BE2C (cell line): ENCODE data around the gene C12orf75.
"Not testable (repeated sequence)": the region's sequence is repeated elsewhere in the genome, so short reads cannot be mapped to it uniquely, and the experiment has no call there.

Source experiments
- DNase-seq: peaks from one replicate; pipeline ENCODE4 v3.0.0-alpha.2; 2020
- H3K27me3 ChIP-seq: fragments of 250-450 bp; sonication (Bioruptor Pico); 2 replicates; pipeline ENCODE4 v1.5.1; 2020; ENCODE audit warnings: mild to moderate bottlenecking
- H3K36me3 ChIP-seq: fragments of 250-450 bp; sonication (Bioruptor Pico); 2 replicates; pipeline ENCODE4 v1.5.1; 2020; ENCODE audit warnings: mild to moderate bottlenecking
- H3K4me1 ChIP-seq: fragments of 250-450 bp; sonication (Bioruptor Pico); 2 replicates; pipeline ENCODE4 v1.5.1; 2020
- H3K4me3 ChIP-seq: 2 replicates; pipeline ENCODE4 v1.5.1; 2011; ENCODE audit warnings: low read depth, low read length
- H3K9me3 ChIP-seq: fragments of 250-450 bp; sonication (Bioruptor Pico); 2 replicates; pipeline ENCODE4 v1.5.1; 2020
- TF ChIP-seq, protein P1 (sequence below): IDR thresholded peaks from 2 replicates; pipeline ENCODE4 v1.5.1; 2012; ENCODE audit warnings: mild to moderate bottlenecking, low read depth, low read length

The C12orf75 gene

DNA sequence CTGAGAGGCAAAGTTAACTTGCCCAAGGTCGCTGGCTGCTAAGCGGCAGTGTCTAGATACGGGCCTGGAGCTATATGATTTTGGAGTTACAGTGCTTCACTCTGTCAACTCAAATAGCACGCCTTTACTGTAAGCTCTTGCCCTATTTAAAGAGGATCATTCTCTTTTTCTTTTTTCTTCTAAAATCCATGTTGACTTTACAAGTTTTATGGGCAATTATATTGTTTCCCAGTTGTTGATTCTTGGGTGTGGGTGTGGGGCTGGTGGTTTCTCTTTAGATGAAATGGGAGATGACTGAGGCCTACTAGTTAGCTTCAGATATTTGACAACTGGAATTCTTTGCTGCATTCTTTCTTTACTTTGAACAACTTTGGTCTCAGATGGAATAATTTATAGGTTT is 70.7 kb downstream of the C12orf75 start:
- no peaks in the 10 kb centered on the region for H3K9me3 ChIP-seq
- H3K36me3 ChIP-seq: no peaks in the 10 kb centered on the region
- no peaks in the 10 kb centered on the region for H3K27me3 ChIP-seq
- TF ChIP-seq, protein P1, sequence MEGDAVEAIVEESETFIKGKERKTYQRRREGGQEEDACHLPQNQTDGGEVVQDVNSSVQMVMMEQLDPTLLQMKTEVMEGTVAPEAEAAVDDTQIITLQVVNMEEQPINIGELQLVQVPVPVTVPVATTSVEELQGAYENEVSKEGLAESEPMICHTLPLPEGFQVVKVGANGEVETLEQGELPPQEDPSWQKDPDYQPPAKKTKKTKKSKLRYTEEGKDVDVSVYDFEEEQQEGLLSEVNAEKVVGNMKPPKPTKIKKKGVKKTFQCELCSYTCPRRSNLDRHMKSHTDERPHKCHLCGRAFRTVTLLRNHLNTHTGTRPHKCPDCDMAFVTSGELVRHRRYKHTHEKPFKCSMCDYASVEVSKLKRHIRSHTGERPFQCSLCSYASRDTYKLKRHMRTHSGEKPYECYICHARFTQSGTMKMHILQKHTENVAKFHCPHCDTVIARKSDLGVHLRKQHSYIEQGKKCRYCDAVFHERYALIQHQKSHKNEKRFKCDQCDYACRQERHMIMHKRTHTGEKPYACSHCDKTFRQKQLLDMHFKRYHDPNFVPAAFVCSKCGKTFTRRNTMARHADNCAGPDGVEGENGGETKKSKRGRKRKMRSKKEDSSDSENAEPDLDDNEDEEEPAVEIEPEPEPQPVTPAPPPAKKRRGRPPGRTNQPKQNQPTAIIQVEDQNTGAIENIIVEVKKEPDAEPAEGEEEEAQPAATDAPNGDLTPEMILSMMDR: no peak
- no peak for DNase-seq
- H3K4me1 ChIP-seq: no peaks in the 10 kb centered on the region
- no peak overlapping the region for H3K4me3 ChIP-seq

DNA sequence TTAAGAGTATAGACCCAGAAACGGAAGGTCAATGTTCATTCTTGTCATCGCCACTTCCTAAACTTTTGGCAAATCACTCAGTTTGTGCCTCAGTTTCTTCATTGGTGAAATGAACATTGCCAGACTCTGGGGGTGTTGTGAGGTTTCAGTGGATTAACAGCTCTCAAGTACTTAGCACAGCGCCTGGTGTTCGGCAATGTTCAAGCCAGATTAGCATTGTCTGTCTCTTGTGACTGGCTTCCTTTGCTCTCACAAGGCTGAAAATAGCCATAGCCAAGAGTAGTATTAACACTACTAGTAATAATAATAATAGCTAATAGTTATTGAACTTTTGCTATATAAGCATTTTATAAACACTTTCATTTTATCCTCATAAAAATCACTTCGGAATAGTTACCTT is 71.9 kb downstream of the C12orf75 start:
- H3K36me3 ChIP-seq: no peaks in the 10 kb centered on the region
- H3K4me1 ChIP-seq: no peaks in the 10 kb centered on the region
- no peaks in the 10 kb centered on the region for H3K9me3 ChIP-seq
- no peaks in the 10 kb centered on the region for H3K27me3 ChIP-seq
- H3K4me3 ChIP-seq: no peak overlapping the region
- TF ChIP-seq, protein P1: no peak
- DNase-seq: no peak

DNA sequence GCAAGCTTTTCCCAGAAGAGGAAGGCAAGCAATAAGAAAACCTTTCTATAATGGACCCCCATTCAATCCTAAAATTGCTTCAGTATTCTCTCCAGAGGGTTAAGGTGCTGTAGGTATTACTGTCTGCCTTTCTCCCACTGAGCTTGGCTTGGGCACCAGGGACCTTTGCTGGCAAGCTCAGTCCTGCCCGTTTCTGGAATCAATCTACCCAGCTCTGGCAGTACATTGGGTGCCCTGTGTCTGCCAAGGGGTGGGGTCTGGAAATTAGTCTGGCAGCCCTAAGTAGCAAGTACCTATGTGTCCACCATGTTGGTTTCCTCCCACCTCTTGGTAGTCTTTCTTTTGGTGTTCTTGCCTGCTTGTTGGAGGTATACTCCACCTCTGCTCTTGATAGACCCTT is 72.6 kb downstream of the C12orf75 start:
- Histone ChIP-seq H3K36me3 (no peaks in the 10 kb centered on the region), H3K9me3 (no peaks in the 10 kb centered on the region), H3K27me3 (no peaks in the 10 kb centered on the region), H3K4me1 (no peaks in the 10 kb centered on the region), H3K4me3 (no peak overlapping the region)
- DNase-seq: no peak
- TF ChIP-seq, protein P1: no peak

DNA sequence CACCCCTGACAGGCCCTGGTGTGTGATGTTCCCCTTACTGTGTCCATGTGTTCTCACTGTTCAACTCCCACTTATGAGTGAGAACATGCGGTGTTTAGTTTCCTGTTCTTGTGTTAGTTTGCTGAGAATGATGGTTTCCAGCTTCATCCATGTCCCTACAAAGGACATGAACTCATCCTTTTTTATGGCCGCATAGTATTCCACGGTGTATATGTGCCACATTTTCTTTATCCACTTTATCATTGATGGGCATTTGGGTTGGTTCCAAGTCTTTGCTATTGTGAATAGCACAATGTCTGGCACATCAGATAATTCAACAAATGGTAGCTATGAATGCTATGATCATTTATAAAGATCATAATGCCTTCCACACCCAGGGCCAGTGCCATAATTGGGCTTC is 73.6 kb downstream of the C12orf75 start:
- DNase-seq, H3K27me3 ChIP-seq, H3K4me3 ChIP-seq, H3K4me1 ChIP-seq, H3K36me3 ChIP-seq, H3K9me3 ChIP-seq: not testable (repeated sequence)

DNA sequence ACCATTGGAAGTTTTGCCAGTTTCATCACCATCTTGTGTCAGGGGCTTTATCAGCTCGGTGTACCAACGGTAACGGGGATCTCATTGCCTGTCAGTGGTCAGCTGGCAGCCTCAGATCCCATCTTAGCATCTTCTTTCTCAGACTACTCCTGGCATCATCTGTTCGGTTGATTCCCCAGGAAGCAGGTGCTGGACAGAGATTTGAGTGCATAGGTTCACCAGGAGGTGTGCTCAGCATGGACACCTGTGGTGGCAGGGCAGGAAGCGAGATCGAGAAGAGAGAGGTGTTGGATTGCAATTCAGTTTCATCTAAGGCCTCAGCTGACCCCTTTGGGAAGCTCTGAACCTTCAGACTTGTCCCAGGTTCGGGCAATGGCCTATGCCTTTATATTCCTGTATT is 76.0 kb downstream of the C12orf75 start:
- Histone ChIP-seq H3K27me3 (0 out of 2 replicates have a peak, but pooled peaks cover 4% of the 10 kb centered on the region), H3K4me3 (no peak overlapping the region), H3K4me1 (no peaks in the 10 kb centered on the region), H3K9me3 (no peaks in the 10 kb centered on the region), H3K36me3 (no peaks in the 10 kb centered on the region)
- DNase-seq: no peak
- TF ChIP-seq, protein P1: no peak

DNA sequence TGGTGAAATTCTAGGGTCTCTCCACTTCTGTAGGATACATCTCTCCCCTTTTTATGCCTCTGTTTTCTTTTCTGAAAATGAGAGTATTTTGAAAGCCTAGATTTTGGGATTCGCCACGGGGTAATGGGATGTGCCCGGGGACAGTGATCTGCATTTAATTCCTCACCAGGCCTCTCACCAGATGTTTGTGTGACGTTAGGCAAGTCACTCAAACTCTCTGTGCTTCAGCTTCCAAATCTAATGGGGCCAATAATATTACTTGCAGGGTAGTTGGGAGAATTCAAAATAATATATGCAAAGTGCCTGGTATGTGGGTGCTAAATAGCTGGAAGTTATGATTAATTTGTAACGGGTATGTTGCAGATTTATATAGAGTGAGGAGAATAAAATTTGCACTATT is 78.8 kb downstream of the C12orf75 start:
- DNase-seq: no peak
- H3K4me1 ChIP-seq: no peaks in the 10 kb centered on the region
- no peaks in the 10 kb centered on the region for H3K9me3 ChIP-seq
- no peak overlapping the region for H3K4me3 ChIP-seq
- H3K27me3 ChIP-seq: 0 out of 2 replicates have a peak, but pooled peaks cover 7% of the 10 kb centered on the region
- H3K36me3 ChIP-seq: no peaks in the 10 kb centered on the region
- TF ChIP-seq, protein P1: no peak
